HG03457 (cell line): ENCODE measurements around the gene DDX46.
A peak's percentile ranks its signal among the peaks of the same experiment; 100 is the strongest.
"Not testable (repeated sequence)": the region's sequence is repeated elsewhere in the genome, so short reads cannot be mapped to it uniquely, and the experiment has no call there.

Source experiments
- ATAC-seq: cut with Tn5 transposase; IDR thresholded peaks from one replicate; pipeline ENCODE4 v1.9.1; 2021; ENCODE audit warnings: moderate number of reproducible peaks; ENCODE audit not compliant: unreplicated experiment

The DDX46 gene

DNA sequence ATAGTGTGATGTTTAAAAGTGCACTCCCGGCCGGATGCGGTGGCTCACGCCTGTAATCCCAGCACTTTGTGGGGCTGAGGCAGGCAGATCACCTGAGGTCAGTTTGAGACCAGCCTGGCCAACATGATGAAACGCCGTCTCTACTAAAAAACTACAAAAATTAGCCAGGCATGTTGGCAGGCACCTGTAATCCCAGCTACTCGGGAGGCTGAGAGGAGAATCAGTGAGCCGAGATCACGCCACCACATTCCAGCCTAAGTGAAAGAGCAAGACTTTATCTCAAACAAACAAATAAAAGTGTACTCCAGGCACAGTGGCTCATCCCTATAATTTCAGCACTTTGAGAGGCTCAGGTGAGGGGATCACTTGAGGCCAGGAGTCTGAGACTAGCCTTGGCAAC lies 79.8 kb downstream of the DDX46 start:
- ATAC-seq, result not testable (repeated sequence)

DNA sequence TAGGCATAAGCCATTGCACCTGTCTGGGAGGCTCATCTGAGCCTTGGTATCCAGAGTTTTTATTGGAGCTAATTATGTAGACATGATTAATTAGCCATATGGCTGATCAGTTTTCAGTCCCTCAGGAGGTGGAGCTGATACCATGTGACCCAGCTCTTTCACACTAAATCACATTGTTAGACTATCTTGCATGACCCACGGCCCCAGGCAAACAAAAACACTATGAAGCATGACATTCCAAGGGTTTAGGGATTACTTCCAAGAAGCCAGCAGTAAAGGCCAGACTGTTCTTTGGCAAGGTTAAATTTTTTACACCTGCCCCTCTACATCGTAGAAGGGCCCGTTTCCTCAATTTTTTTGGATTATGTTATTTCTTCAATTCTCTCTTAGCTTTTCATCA lies 82.2 kb downstream of the DDX46 start:
- no peak for ATAC-seq

DNA sequence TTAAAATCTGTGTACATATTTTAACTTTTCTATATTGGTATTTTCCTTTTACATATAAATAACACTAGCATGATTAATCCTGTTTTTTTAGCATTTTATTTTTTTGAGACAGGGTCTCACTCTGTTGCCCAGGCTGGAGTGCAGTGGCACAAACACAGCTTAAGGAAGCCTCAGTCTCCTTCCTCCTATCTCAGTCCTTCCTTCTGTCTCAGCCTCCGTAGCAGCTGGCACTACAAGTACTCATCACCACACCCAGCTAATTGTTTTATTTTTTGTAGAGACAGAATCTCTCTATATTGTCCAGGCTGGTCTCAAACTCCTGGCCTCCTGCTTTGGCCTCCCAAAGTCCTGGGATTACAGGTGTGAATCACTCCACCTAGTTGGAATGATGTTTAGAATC lies 85.7 kb downstream of the DDX46 start:
- no peak for ATAC-seq

DNA sequence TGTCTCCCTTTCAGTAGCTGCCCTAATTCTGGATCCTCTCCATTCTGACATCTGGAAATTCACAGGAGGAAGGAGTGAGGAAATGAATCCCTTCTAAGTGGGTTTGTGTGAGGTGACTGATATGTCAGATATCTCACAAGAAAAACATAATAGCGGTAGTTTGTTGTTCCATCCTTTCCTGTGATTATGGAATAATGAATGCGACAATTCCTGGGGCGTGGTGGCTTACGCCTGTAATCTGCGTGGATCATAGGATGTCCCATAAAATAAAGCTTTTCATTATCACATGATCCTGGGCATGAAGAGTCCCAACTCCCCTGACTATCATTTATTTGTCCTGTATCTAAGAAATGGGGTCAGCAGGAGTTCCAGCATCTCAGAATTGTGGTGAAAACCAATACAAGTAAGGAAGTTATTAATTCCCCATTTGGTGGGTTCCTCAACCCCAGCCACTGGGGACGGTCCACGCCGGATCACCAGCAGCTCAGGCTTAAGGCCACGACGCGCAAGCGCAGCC lies 86.8 kb downstream of the DDX46 start:
- ATAC-seq, result no peak

DNA sequence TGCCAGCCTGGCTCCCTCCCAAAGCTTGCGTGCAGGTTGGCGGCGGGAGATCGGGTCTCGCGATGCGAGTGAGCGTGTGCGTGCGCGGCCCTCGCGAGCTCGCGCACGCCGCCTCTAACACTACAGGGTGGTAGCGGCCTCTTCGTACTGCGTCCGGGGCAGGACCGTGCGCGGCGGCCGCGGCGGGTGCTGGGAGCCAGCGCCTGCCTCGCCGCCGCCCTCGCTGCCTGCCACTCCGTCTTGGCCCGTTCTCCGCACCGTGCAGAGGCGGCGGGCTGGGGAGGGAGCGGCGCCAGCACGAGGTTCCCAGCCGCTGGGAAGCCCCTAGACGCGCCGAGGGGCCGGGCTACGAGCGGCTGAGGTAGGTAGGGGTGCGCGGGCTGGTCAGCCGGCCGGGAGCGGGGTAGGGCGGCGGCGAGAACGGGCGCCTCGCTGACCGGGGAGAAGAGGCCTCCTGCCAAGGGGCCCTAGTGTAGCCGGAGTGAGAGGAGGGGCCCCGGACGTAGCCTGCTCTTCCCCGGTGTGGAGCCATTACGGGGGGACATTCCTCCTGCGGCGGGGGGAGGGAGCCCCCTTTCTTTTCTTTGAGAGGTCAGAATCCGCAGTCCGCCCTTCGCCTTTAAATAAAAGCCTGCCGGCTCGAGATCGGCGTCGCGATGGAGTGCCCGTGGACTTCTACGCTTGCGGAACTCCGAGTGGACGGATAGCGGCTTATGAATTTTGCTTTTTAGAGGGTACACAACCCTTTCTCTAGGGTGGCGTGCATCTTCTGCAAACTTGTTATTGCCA lies 87.5 kb downstream of the DDX46 start, which contains the start of gene C5orf24:
Gene C5orf24, plus strand, starts transcription at position 117 of the 789 bp plus-strand sequence. CDS start 8,933 bp downstream, outside the sequence.
- peak; percentile 90 for ATAC-seq

DNA sequence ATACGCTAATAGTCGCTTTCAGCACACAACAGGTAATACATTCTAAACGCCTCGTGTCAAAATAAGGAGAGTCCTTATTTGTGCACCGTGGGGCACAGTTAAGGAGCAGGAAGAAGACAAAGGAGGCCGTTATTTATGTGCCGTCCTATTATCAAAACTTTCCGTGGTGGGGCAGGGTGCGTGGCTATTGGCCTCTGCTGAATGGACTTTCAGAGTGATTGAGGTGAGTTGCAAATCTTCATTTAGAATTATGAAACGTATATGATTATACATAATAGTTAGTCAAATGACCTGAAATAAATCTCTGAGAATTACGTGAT lies 88.0 kb downstream of the DDX46 start:
- no peak for ATAC-seq

DNA sequence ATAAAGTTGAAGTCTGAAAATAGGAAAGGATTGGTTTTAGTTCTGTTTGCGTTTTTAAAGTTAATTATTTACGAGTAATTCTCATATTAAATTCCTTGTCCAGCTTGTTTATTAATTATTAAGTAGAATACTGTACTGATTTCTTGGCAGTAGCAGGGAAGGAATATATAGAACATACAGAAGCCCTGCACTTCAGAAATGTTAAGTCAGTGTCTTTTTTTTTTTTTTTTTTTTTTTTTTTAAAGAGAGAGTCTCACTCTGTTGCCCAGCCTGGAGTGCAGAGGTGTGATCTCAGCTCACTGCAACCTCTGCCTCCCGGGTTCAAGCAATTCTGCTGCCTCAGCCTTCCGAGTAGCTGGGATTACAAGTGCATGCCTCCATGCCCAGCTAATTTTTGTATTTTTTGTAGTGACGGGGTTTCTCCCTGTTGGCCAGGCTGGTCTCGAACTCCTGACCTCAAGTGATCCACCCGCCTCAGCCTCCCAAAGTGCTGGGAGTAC lies 90.9 kb downstream of the DDX46 start:
- not testable (repeated sequence) for ATAC-seq

DNA sequence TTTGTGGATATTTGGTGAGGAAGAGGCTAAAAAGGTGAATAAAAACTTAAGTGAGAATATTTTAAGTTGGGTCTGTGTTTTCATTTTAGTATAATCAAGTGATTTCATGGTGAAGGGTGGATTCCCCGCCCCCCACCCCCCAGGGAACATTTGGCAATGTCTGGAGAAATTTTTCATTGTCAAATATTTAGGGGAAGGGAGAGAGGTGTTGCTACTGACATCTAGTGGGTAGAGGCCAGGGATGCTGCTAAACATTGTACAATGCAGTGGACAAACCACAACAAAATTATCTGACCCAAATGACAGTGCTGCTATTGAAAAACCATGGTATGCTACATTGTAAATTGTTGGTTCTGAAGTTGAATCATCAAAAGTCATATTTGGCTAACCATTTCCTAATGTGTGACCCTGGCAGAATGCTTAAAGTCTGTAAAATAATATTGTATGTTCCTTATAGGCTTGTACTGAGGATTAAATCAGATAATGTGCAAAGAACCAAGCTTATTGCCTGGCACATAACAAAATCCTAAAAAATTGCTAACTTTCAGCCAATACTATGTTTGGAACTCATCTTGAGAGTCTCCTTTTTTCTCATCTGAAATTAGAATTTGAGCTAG lies 92.8 kb downstream of the DDX46 start:
- ATAC-seq, result no peak

DNA sequence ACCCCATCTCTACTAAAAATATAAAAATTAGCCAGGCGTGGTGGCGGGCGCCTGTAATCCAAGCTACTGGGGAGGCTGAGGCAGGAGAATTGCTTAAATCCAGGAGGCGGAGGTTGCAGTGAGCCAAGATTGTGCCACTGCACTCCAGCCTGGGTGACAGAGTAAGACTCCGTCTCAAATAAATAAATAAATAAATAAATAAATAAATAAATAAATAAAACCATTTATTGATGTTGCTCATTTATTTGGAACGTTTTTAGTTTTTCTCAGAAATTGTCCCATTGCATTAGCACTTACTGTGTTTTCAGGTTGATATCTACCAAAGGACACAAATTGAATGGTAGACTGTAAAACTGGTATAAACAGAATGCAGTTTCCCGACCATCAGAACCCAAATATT lies 97.9 kb downstream of the DDX46 start:
- not testable (repeated sequence) for ATAC-seq

DNA sequence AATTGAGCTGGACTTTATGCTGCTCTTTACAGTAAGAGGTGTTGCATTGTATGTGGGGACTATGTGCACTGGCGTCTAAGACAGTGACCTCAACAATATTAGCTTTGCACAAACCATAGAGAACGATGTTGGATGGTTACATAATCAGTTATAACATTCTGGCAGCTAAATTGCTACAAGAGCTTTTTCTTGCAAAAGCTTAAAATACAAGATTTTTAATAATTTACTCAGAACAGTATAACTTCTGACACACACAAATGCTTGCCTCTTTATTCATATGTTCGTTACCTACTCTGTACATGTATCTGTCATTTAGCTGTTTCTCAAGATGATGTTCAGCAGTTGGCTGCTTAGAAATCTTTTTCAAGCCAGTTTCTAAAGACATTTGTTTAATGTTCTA lies 98.8 kb downstream of the DDX46 start:
- ATAC-seq, result no peak

DNA sequence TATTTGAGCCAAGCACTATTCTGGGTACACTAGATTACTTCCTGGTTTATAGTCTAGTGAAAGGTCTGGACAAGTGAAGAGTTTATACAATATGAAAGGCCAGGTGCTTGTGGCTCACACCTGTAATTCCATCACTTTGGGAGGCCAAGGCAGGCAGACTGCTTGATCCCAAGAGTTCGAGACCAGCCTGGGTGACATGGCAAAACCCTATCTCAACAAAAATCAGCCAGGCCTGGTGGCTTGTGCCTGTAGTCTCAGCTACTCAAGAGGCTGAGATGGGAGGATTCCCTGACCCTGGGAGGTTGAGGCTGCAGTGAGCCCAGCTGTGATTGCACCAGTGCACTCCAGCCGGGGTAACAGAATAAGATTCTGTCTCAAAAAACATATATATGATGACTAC lies 106.1 kb downstream of the DDX46 start:
- ATAC-seq, result no peak

DNA sequence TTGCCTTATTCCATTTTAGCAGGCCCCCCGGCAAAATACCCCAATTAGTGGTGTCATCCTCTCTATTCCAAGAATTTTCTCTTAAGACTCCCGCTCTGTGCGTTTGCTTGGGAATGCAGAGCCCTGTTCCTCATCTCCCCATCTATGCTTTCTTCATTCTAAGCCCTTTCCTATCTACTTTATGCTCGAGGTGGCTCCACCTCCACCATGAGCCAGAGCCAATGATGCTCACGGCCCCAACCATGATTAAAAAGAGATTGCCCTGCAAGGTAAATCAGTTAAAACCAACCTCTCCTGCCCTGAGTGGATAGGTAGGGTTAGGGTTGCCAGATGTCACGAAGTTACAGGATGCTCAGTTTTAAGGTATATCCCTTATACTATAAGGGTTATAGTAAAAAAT lies 114.9 kb downstream of the DDX46 start:
- ATAC-seq, result no peak

DNA sequence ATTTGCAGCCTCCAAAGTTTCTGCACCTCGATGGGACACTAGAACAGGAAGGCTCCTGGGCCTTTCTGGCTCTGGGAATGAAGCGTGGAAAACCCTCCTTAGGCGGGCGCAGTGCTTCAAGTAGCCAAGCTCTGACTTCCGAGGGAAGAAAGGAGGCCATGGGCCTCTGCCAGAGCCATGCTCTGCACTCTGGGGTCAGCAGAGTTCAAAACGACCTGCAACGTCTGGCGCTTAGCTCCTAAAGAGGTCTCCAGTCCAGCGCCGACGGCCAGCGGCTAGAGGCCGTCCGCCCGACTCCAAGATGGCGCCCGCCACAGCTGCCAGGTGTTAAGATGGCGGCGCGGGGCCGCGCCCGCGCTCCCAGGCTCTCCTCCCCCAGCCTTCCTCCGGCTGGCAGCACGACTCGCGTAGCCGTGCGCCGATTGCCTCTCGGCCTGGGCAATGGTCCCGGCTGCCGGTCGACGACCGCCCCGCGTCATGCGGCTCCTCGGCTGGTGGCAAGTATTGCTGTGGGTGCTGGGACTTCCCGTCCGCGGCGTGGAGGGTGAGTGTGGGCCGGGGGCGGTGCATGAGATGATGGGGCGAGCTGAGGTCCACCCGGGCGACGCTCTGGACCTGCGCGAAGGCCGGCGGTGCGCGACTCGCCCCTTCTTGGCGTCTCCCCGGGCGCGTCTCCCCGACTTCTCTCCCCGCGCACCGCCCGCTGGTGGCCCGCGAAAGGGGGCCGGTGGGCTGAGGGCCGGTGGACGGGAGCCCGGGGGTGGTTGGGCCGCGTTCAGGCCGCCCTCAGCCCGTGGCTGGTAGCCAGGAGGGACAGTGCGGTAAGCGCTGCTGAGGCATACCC lies 115.6 kb downstream of the DDX46 start, which contains the start of gene TXNDC15:
Gene TXNDC15, plus strand, starts transcription at position 385 of the 844 bp plus-strand sequence. Its CDS starts 57 bp downstream, at position 442.
- peak; percentile 72 for ATAC-seq

DNA sequence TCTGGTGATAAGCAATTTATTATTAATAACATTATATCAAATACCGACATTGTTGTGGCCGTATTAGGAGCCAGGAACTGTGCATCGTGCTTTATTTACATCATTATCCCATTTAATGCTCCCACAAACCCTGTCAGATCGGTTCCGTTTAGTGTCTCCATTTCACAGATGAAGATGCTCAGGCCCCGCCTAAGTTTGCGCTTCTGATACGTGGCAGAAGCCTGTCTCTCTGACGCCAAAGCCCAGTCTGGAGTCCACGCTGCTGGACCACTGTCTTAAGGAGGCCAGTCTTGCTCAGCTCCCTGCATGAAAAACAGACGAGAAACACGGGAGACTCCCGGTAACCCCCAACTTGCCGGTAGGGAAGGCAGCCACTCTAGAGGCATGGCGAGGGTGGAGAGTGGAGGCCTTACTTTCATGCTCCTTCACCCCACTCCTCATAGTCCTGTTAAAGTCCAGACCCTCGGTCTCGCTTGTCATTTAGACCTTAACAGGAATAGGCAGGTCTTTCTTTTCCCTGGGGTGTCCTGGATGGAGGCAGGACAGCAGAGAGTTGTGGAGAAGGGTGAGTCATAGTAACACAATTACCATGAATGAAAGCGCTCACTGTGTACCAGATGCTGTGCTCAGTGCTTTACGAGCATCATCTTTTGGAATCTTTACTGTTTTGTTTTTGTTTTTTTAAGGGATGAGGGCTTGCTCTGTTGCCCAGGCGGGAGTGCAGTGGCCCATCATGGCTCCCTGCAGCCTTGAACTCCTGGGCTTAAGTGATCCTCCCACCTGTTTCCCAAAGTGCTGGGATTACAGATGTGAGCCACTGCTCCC lies 116.5 kb downstream of the DDX46 start:
- ATAC-seq, result peak; percentile 16

DNA sequence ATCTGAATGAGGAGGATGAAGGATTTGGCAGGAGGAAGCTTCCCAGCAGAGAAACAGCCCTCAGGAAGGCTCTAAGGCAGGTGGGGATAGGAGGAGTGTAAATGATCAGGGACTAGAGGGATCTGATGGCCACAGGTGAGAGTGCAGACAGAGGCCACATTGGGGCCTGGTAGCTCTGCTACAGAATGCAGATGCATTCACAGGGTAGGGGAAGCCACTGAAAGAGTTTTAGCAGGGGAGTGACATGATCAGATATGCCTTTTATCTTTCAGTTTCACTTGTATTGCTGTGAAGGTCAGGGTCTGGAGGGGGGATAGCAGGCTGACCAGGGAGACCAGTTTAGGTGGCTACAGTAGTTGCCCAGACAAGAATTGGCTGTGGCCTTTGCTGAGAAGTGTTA lies 118.6 kb downstream of the DDX46 start:
- no peak for ATAC-seq

DNA sequence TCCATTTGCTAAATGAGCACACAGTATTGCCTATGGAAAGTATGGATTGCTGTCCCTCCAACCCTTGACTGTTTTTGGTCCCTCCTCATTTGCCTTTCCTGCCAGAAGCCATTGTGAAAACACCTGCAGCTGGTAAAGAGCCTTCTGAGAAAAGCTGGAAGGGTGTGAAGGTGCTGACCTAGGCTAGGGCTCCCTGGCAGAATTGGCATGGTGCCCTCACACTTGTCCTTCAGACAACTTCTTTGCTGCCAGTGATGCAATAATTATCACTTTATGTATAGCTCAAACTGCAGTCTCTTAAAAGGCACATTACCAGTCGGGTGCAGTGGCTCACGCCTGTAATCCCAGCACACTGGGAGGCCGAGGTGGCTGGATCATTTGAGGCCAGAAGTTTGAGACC lies 119.8 kb downstream of the DDX46 start:
- no peak for ATAC-seq

DNA sequence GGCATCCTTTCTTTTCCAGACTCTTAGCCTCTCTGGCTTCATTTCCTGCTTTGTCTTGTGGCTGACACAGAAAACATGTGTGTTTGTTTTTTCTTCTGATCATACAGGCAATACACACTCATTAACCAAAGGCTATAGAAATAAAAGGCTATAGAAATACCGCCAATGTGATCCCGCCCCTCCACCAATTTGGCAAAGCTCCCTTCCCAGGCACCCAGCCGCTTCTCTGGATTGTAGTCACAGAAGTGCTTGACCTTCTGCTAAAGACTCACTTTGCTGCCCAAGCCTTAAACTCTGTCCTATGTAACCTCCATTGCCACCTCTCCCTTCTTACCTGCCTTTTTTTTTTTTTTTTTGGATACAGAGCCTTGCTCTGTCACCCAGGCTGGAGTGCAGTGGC lies 120.9 kb downstream of the DDX46 start:
- ATAC-seq, result no peak
